Fibroblast of pulmonary artery (primary cell): ENCODE data around the gene RIT1.
A peak's percentile ranks its signal among the peaks of the same experiment; 100 is the strongest.

Experiments used
- DNase-seq: peaks from one replicate; pipeline ENCODE4 v3.0.0-alpha.2; 2010; ENCODE audit warnings: low read depth
- H3K4me3 ChIP-seq: replicated peaks from 2 replicates; pipeline ENCODE4 v1.5.1; 2011; ENCODE audit warnings: low read depth, mild to moderate bottlenecking, control low read depth, low read length, moderate library complexity
- CTCF ChIP-seq: IDR thresholded peaks from 2 replicates; pipeline ENCODE4 v1.5.1; 2011; ENCODE audit warnings: mild to moderate bottlenecking, control low read depth, low read length, inconsistent platforms; ENCODE audit errors: missing control alignments

The RIT1 gene

GRCh38 chr1:155893389-155894142 lies 17.6 kb downstream of the RIT1 start:
- H3K4me3 ChIP-seq = no peak overlapping the region
- no peak for TF ChIP-seq CTCF
- peak; percentile 93 for DNase-seq

- H3K4me3 ChIP-seq = no peak overlapping the region
- peak; percentile 79 for DNase-seq
- no peak for TF ChIP-seq CTCF
Measured at GRCh38 chr1:155892796-155893195, 18.4 kb downstream of the RIT1 start.

- no peak for DNase-seq
- no peak for TF ChIP-seq CTCF
- no peak overlapping the region for H3K4me3 ChIP-seq
Measured at GRCh38 chr1:155890251-155890650, 20.9 kb downstream of the RIT1 start.

- peak; percentile 47 for DNase-seq
- no peak overlapping the region for H3K4me3 ChIP-seq
- TF ChIP-seq CTCF = no peak
Measured at GRCh38 chr1:155889566-155889965, 21.6 kb downstream of the RIT1 start.

- DNase-seq = no peak
- TF ChIP-seq CTCF = no peak
Measured at GRCh38 chr1:155888481-155888880, 22.7 kb downstream of the RIT1 start.

GRCh38 chr1:155884982-155885381 lies 26.2 kb downstream of the RIT1 start:
- no peak for DNase-seq
- TF ChIP-seq CTCF = no peak
- H3K4me3 ChIP-seq = no peak overlapping the region

More at GRCh38 chr1:155888481-155888880, 22.7 kb downstream of the RIT1 start:
- H3K4me3 ChIP-seq = no peak overlapping the region
